ENCODE data around the gene TAL2.

TAL2 gene

GRCh38 chr9:105662184-105663104 lies at the start of gene TAL2:
TSS of gene TAL2 (plus strand) at chr9:105662457. CDS start at chr9:105662497, 40 bp downstream.
- no peak for DNase-seq

- DNase-seq, result no peak
Observed at GRCh38 chr9:105621001-105621400, 41.3 kb upstream of the TAL2 start.

DNA sequence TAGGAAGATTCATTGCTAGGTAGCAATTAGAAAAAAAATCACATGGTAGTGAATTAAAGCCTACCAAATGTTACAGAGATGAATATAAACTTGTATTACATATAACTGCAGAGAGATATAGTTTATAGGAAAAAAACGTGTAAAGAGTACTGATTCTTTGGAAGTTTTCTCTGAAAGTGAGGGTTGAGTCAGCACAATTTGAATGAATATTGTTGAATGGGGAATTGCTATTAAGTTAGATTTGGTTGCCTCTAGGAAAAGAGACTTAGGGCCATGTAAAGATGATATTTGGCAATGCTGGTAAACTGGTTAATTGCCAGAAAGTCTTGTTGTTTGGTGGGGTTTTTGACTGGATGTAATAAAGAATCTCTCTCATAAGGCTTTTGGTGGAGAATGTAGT lies 37.2 kb upstream of the TAL2 start:
- DNase-seq, result no peak

DNA sequence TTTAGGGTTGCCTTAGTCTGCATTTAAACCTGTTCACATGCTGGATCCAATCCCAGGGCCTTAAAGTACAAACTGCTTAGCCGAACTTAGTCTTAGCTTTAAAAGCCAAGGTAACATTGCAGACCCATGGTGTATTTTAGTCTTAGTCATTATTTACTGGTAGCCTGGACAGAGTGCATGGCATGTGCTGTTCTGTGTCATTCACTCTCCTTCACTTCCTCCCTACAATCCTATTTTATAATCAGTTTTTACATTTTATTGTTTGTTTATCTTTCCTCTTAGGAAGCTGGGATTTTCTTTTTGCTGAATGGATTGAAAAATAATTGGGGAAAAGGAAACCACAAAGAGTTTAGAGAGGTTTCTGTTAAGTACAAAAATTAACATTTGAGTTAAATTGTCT lies 29.4 kb upstream of the TAL2 start:
- DNase-seq, result no peak

GRCh38 chr9:105633411-105633810 lies 28.8 kb upstream of the TAL2 start:
- no peak for DNase-seq

GRCh38 chr9:105636331-105636730 lies 25.9 kb upstream of the TAL2 start:
- DNase-seq, result no peak

GRCh38 chr9:105637787-105638395 lies 24.4 kb upstream of the TAL2 start:
- no peak for DNase-seq

- DNase-seq, result no peak
Observed at GRCh38 chr9:105639936-105640335, 22.3 kb upstream of the TAL2 start.

- no peak for DNase-seq
Observed at GRCh38 chr9:105643795-105644194, 18.5 kb upstream of the TAL2 start.

GRCh38 chr9:105646879-105647594 lies 15.2 kb upstream of the TAL2 start:
- DNase-seq, result no peak

- no peak for DNase-seq
Observed at GRCh38 chr9:105647595-105648349, 14.5 kb upstream of the TAL2 start.

- DNase-seq, result no peak
Observed at GRCh38 chr9:105651806-105652205, 10.5 kb upstream of the TAL2 start.

- DNase-seq, result peak in 1 of 2 donors; percentile 7
Observed at GRCh38 chr9:105656131-105656921, 5.9 kb upstream of the TAL2 start.

DNA sequence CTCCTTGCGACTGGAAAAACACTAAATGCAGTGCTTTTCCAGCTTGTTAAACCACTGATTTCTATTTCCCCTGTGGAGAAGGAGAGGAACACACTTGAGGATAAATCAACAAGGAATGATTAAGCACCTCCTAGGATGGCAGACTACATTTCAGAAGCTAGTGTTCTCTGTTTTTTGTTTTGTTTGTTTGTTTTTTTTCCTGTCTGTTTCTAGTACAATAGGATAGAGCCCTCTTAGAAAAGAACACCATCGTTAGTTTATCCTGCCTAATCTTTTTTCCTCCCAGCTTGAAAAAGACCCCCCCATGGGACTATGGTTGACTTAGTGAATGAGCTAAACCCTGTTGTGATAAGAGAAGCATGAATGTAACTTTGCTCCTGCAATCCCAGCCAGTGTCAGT lies 3.9 kb upstream of the TAL2 start:
- DNase-seq, result no peak

DNA sequence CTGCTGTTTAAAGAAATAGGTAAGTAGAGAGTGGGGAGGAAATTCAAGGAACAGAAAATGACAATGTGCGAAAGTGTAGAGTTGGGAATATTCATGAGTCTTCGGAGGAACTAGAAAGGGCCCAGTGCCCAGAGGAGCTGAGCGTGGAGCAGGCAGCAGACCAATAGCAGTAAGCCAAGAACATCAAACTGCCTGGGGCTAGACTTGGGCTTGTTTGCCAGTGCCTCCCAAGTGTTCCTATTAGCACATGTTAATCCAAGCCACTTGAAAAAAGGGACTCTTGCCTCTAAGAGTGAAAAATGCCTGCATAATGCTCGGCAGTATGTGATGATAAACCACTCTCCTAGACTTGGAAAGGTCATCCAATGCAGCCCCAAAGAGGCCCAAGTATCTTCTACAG lies 1.2 kb upstream of the TAL2 start:
- no peak for DNase-seq

GRCh38 chr9:105663914-105664313 lies 1.7 kb downstream of the TAL2 start:
- no peak for DNase-seq

- DNase-seq, result no peak
Observed at GRCh38 chr9:105667867-105668266, 5.6 kb downstream of the TAL2 start.

DNA sequence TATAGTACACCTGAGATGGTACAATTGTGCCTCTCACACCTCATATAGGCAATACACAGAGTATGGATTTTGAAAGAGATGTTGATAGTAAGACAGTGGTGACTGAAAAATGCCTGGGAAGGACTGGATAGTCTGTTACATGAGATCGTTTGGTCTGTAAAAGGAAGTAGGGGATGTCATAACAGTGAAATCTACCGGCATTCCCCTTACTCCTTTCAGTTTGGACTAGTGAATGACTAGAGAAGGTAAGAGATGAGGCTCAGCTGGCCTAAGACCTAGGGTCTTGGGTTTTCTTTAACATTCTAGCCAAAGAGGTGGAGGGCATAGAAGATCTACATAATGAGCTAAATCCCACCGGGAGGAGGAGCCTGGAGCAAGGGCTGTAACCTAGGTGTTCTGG lies 8.1 kb downstream of the TAL2 start:
- no peak for DNase-seq

DNA sequence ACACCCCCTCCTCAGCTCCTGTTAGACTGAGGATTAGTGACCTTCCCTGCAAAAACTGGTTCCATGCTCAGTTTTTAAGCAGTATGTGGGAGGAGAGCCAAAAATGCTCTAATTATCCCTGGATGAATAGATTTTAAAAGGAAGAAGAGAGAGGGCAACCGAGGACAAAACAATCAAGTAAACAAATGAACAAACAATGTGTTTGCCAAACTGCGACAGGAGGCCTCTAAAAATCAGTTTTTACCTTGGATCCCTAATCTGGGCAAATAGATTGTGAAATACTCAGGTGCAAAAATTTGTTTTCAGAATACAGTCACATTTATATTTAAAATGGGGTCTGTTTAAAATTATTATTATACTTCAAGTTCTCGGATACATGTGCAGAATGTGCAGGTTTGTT lies 8.5 kb downstream of the TAL2 start:
- no peak for DNase-seq

- no peak for DNase-seq
Observed at GRCh38 chr9:105672711-105673234, 10.5 kb downstream of the TAL2 start.

GRCh38 chr9:105673850-105674387 lies 11.7 kb downstream of the TAL2 start:
- DNase-seq, result no peak
